AG20443 (cell line): ENCODE measurements around the gene MMRN1.

Experiments
- DNase-seq: peaks from one replicate; pipeline ENCODE4 v3.0.0; 2012; ENCODE audit warnings: low spot score, mixed read lengths

MMRN1 gene

GRCh38 chr4:89894649-89895550 is at the start of gene MMRN1:
MMRN1 (plus strand) TSS chr4:89894854; CDS start chr4:89894972, 118 bp downstream.
- DNase-seq = no peak

DNA sequence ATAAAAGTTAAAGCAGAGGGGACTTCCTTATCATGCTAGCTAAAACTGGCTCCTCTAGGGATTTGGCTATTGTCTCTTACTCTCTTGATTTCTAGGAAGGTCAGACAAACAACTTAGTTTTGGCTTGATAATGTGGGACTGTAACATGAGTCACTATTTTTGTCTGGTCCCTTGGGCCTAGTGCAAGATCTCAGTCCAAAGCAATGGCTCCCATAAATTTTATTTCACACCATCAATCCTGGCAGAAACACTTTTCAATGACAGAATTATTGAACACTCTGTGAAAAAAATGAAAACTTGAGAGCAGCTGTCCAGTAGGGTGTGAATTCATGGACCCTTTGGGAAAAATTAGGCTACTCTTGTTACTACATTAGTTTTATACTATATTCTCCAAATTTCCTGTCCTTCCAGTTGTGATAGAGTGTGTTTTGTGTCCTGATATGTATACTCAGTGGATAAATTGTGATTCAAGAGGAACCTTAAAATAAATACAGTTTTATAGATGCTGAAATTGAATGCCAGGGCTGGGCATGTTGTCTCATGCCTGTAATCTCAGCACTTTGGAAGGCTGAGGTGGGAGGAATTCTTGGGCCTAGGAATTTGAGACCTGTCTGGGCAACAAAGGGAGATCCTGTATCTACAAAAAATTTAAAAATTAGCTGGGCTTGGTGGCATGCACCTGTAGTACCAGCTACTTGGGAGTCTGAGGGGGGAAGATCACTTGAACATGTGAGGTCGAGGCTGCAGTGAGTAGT is 46.9 kb upstream of the MMRN1 start:
- no peak for DNase-seq

GRCh38 chr4:89855236-89855635 is 39.4 kb upstream of the MMRN1 start:
- DNase-seq = no peak

- DNase-seq = no peak
These were observed 33.7 kb upstream of the MMRN1 start for GRCh38 chr4:89860971-89861370.

- DNase-seq = no peak
These were observed 31.1 kb upstream of the MMRN1 start for GRCh38 chr4:89863533-89863932.

- DNase-seq = no peak
These were observed 26.4 kb upstream of the MMRN1 start for GRCh38 chr4:89868276-89868675.

GRCh38 chr4:89868999-89869589 is 25.6 kb upstream of the MMRN1 start:
- DNase-seq = no peak

DNA sequence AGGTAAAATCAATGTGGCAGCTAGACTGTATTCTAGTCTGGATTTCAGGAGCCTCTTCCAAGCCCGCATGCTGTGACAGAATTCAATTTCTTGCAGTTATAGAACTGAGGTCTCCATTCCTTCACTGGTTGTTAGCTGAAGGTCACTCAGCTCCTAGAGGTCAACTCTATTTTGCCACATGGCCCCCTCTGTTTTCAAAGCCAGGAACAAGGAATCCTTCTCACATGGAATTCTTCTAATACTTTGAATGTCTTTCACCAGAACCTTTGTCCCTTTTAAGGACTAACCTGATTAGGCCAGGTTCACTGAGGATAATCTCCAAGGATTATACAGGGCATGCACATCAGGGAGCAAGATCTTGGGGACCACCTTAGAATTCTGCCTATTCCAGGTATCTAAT is 23.4 kb upstream of the MMRN1 start:
- no peak for DNase-seq

DNA sequence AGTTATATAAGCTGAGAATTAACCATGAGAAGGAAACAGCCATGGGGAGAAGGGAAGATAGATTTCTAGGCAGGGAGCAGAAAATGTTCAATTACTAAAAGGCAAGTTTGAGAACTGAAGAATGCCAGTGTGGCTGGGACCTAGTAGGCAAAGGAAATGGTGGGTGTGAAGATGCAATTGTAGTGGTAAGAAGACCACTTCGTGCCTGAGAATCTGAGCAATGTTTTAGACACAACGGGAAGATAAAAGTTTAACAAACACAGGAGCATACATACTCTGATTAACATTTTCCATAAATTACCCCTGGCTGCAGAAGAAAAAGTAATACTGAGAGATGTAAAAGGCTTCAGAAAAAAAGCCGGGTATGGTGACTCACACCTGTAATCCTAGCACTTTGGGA is 18.1 kb upstream of the MMRN1 start:
- DNase-seq = no peak

GRCh38 chr4:89878611-89879010 is 16.0 kb upstream of the MMRN1 start:
- no peak for DNase-seq

DNA sequence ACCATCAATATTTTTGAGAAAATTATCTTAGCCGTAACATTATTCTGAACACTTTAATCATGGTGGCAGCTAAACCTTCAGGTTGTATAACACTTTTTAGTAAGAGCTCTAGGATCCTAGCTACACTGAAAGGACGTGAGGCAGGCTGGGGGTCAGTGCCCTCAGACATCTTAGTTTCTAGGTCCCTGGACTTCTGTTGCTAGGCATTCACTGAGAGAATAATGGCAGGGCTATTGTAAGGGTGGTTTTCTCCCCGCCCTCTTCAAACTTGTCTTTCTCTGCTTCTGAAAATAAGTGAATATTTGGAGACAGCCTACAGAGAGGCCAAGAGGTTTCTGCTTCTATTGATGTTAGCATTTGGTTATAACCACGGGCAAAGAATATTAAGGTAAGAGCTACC is 15.4 kb upstream of the MMRN1 start:
- no peak for DNase-seq

DNA sequence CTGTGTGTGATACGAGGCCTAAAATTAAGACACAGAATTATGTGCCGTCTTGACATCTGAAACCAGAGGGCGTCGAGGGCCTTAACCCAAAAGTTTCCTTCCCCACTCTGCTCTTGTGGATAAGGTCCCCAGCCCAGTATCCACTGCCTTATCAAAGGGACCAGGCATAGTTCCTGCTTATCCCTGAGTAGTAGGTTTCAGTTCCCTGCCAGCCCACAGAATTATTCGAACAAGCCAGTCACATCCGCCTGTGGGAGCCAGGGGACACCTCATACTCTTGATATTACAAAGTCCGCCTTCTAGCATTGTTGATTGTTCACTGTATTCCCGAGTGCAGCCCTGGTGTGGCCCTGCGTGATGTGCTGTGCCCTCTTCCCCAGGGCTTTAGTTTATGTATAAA is 5.4 kb upstream of the MMRN1 start:
- no peak for DNase-seq

GRCh38 chr4:89897867-89898266 is 3.2 kb downstream of the MMRN1 start:
- DNase-seq = no peak

GRCh38 chr4:89898304-89898716 is 3.7 kb downstream of the MMRN1 start:
- DNase-seq = no peak

DNA sequence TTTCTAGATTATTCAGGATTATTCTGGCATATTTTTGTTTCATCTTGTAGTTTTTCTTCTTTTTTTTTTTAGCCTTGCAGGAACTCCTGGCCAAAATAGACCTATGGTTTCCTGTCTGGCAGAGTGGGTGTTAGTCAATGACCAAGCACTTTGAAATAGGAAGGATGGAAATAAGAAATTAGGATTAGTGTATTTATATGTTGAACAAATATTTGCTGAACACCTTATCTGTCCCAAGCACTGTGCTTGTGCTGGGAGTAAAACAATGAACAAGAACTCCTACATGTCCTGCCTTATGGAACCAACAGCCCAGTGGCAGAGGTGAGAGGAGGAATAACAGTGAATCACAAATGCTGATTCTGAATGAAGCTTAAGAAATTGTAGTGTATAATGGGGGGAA is 4.5 kb downstream of the MMRN1 start:
- no peak for DNase-seq

GRCh38 chr4:89899854-89900253 is 5.2 kb downstream of the MMRN1 start:
- DNase-seq = no peak

GRCh38 chr4:89901808-89902431 is 7.3 kb downstream of the MMRN1 start:
- peak; percentile 73 for DNase-seq

- DNase-seq = no peak
These were observed 9.9 kb downstream of the MMRN1 start for GRCh38 chr4:89904524-89904923.

DNA sequence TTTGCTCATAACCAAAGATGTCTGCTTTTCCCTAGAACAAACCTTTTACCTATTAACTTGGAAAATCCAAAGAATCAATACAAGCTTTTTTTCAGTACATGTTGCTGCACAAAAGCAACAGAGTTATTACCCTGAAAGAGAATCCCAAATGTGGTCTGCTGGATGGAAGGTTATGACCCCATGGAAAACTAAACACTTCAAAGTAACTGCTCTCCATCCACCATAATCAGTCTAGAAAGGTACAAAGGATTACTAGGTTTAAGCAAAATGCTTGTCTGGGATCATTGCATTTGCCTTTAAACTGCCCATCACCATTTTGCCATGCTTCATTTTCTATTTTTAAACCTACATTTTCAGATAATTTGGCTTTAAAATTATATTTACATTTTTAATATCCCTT is 11.7 kb downstream of the MMRN1 start:
- DNase-seq = no peak

DNA sequence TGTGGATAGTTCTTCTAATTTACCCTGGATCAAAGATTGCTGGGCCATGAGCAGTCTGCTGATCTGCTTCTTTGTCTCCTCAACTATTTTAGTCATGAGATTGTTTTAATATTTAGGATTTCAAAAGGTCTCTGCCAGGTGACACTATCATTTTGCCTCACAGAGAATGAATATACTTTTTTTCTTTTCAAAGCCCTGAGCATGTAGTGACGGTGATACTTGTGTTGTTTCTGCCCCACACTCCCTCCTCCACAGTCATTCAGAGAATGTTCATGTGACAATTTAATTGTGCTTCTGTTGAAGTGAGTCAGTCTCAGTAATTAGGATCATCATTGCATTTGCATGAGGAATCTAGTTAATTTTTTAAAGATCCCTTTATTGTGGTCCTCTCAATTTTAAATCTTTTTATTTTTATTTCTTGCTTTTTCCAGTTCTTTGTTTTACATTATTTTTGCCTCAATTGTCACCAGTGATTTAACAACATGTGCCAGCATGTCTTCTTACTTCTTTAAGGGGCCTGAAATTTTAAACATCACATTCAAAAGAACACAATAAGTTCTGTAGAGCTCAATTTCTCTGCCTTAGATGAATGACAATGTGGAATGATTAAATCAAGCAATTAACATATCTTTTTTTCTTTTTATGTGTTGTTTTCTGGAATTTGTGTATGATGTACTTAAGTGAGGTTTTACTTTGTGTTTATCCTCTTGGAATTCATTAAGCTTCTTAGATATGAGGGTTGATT is 12.3 kb downstream of the MMRN1 start:
- no peak for DNase-seq

GRCh38 chr4:89909889-89910288 is 15.2 kb downstream of the MMRN1 start:
- no peak for DNase-seq

DNA sequence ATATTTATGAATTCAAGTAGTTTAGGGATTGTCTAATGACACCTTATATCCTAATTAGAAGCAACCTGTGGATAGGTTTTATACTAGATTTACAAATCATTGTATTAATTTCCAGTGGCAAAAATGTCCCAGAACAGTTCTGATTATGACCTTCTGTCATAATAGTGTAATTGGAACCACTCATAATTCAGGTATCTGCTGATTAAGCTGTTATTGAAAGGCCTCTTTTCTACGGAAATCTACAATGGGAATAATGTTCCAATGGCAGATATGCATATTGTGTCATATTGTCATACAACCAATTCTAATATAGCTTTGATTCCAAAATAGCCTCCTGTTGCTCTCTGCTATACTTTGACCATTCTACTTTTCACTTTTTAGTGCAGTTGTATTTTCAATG is 19.0 kb downstream of the MMRN1 start:
- no peak for DNase-seq
